B cell (primary cell): ENCODE results near the gene A1CF. TPM values are rescaled to one million over a fixed set of nuclear protein-coding genes. Genes with fewer than 3 reads are reported as not detected.

ENCODE experiments used
- ATAC-seq: fragments of 200-7000 bp; cut with Tn5 transposase; one replicate; pipeline ENCODE4 v1.10.0; 2021; ENCODE audit warnings: low read depth, mild to moderate bottlenecking, moderate number of reproducible peaks, moderate library complexity
- CTCF ChIA-PET: fragments of 350-600 bp; sonication (Branson Sonifier 250); formaldehyde crosslinking; loops from one replicate; lab custom pipeline; 2021; ENCODE audit warnings: antibody characterized with exemption, inconsistent platforms; lab: Charles Lee
- POLR2A ChIA-PET: fragments of 350-600 bp; sonication (Branson Sonifier 250); formaldehyde crosslinking; loops from one replicate; lab custom pipeline; 2021; ENCODE audit warnings: antibody characterized with exemption; lab: Charles Lee
- DNase-seq: peaks from one replicate; pipeline ENCODE4 v3.0.0; 2013
- H2AFZ ChIP-seq: 2 replicates; pipeline ENCODE4 v1.6.1; 2012; ENCODE audit warnings: mild to moderate bottlenecking, low read depth, low read length; ENCODE audit not compliant: insufficient read depth, poor library complexity, severe bottlenecking
- H3K27ac ChIP-seq, 2 donors: 1 replicate in 1 of 2; 2 replicates in 1 of 2; pipeline ENCODE4 v1.5.1; 2012 to 2013; ENCODE audit warnings: low read length in 2 of 2, mild to moderate bottlenecking in 2 of 2, moderate library complexity in 1 of 2
- H3K27me3 ChIP-seq, 4 experiments: fragments of 200-600 bp in 1 of 4; sonication (generic) in 1 of 4; replicated peaks in 1 of 4; 1 replicate in 2 of 4; 2 replicates in 2 of 4; pipeline versions ENCODE4 v1.6.1 to v1.7.0; 2013 to 2016; ENCODE audit warnings: low read length in 3 of 4, mild to moderate bottlenecking in 2 of 4, mixed read lengths in 1 of 4, moderate library complexity in 1 of 4; ENCODE audit not compliant: insufficient read depth in 4 of 4, control insufficient read depth in 3 of 4; ENCODE audit errors: control extremely low read depth in 1 of 4
- H3K36me3 ChIP-seq, 2 experiments: replicated peaks in 1 of 2; 1 replicate in 1 of 2; 2 replicates in 1 of 2; pipeline versions ENCODE4 v1.6.1 to v1.7.1; 2013; ENCODE audit warnings: low read length in 1 of 2; ENCODE audit not compliant: insufficient read depth in 2 of 2, control insufficient read depth in 1 of 2; ENCODE audit errors: control extremely low read depth in 1 of 2, extremely low read depth in 1 of 2
- H3K4me1 ChIP-seq, 2 donors: fragments of 200-600 bp in 1 of 2; sonication (generic) in 1 of 2; 1 replicate in 1 of 2; 2 replicates in 1 of 2; pipeline versions ENCODE4 v1.5.1 to v1.6.1; 2013 to 2017; ENCODE audit warnings: low read length in 2 of 2; ENCODE audit not compliant: control insufficient read depth in 2 of 2, insufficient read depth in 2 of 2
- H3K4me2 ChIP-seq: replicated peaks from 2 replicates; pipeline ENCODE3; 2012; ENCODE audit warnings: mild to moderate bottlenecking, low read depth, low read length; ENCODE audit not compliant: poor library complexity, severe bottlenecking
- H3K4me3 ChIP-seq, 5 experiments: fragments of 200-600 bp in 1 of 5; sonication (generic) in 1 of 5; 1 replicate in 3 of 5; 2 replicates in 2 of 5; pipeline versions ENCODE4 v1.5.1 to v1.7.0; 2011 to 2016; ENCODE audit warnings: low read length in 4 of 5, mild to moderate bottlenecking in 4 of 5, low read depth in 2 of 5, control low read depth in 1 of 5, moderate library complexity in 1 of 5; ENCODE audit not compliant: insufficient read depth in 1 of 5; ENCODE audit errors: control extremely low read depth in 1 of 5, extremely low read depth in 1 of 5
- H3K79me2 ChIP-seq: fragments of 200-600 bp; sonication (generic); one replicate; pipeline ENCODE4 v1.6.0; 2016; ENCODE audit warnings: low read length; ENCODE audit not compliant: control insufficient read depth, insufficient read depth
- H3K9ac ChIP-seq: fragments of 200-600 bp; sonication (generic); 2 replicates; pipeline ENCODE4 v1.6.1; 2017; ENCODE audit warnings: mild to moderate bottlenecking, low read length, moderate library complexity
- H3K9me3 ChIP-seq, 3 donors: one replicate each; pipeline versions ENCODE4 v1.6.1 to v1.7.1; 2013; ENCODE audit warnings: low read length in 2 of 3; ENCODE audit not compliant: control insufficient read depth in 2 of 3, insufficient read depth in 1 of 3; ENCODE audit errors: control extremely low read depth in 1 of 3
- H4K20me1 ChIP-seq: 2 replicates; pipeline ENCODE4 v1.6.0; 2012; ENCODE audit warnings: mild to moderate bottlenecking, low read length; ENCODE audit not compliant: insufficient read depth, control insufficient read depth, poor library complexity, severe bottlenecking
- H3K27ac Mint-ChIP-seq: one replicate; pipeline ENCODE4 v1.8.0; 2021; ENCODE audit warnings: mixed read lengths
- H3K27me3 Mint-ChIP-seq: one replicate; pipeline ENCODE4 v1.8.0; 2021; ENCODE audit warnings: mixed read lengths
- H3K4me1 Mint-ChIP-seq: one replicate; pipeline ENCODE4 v1.8.0; 2021; ENCODE audit warnings: mixed read lengths
- H3K4me3 Mint-ChIP-seq: one replicate; pipeline ENCODE4 v1.8.0; 2021; ENCODE audit warnings: mixed read lengths
- H3K9me3 Mint-ChIP-seq: one replicate; pipeline ENCODE4 v1.8.0; 2022; ENCODE audit warnings: mixed read lengths; ENCODE audit not compliant: insufficient read depth
- EZH2 ChIP-seq: IDR thresholded peaks from 2 replicates; pipeline ENCODE4 v1.6.1; 2012; ENCODE audit warnings: borderline replicate concordance, low read depth, mild to moderate bottlenecking, moderate library complexity, low read length; ENCODE audit not compliant: insufficient read depth, poor library complexity, severe bottlenecking
- WGBS: methylation state at CpG from one replicate; pipeline ENCODE4 v1.1.5; 2013; ENCODE audit warnings: missing lambda C conversion rate; ENCODE audit not compliant: insufficient coverage; 5-methylcytosine and 5-hydroxymethylcytosine counted together
- intact Hi-C: fragments of 100-400 bp; cut with micrococcal nuclease; formaldehyde crosslinking; loops from one replicate; pipeline ENCODE4 v1.10.0; 2022
- polyA plus RNA-seq: library from polyadenylated mRNA; depleted of rRNA; stranded (reverse); fragments of >200 nt; gene quantifications from 2 replicates; pipeline ENCODE4 v1.2.3, GENCODE V29; 2012
- total RNA-seq, 2 donors: library from RNA; stranded (reverse); fragments of 120-200 nt in 1 of 2; gene quantifications; 1 replicate in 1 of 2; 2 replicates in 1 of 2; pipeline versions ENCODE4 v1.2.3 to v1.2.4, GENCODE V29; 2013 to 2022
- TF ChIP-seq, protein P1 (sequence below): fragments of 200-600 bp; IDR thresholded peaks from one replicate; pipeline ENCODE4 v1.8.0; 2022; ENCODE audit warnings: antibody characterized with exemption, mild to moderate bottlenecking

A1CF gene
- total and polyA plus RNA-seq, 2 donors (not counting 1 experiment from before 2014, with no cell fraction given) = not detected

DNA sequence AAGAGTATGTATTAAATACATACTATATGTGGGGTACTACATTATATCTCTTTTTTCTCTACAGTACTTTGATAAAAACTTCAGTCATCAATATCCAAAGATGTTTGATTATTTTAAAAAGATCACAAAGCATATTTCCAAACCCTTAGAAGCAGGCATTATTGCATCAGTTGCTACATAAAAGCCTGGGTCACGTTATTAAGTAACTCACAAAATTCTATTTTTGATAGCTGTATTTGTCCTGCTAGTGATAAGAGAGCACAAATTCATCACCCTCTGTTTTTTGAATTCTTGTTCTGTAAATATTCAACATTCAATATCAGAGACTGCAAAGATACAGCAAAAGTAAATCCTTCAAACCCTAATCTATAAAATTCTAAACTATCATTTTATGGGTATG lies 30.0 kb downstream of the A1CF start:
- no CpG with 5 or more reads among the region's 1 CpG for WGBS
- Histone ChIP-seq H3K27ac (no peak overlapping the region), H3K4me3 (no peak overlapping the region), H3K9ac (no peak overlapping the region), H3K4me2 (no peak overlapping the region), H4K20me1 (no peaks in the 10 kb centered on the region), H3K4me1 (no peaks in the 10 kb centered on the region), H3K79me2 (no peaks in the 10 kb centered on the region), H3K36me3 (no peaks in the 10 kb centered on the region), H3K9me3 (no peaks in the 10 kb centered on the region), H2AFZ (no peak overlapping the region), H3K27me3 (no peaks in the 10 kb centered on the region)
- intact Hi-C loops = no loop called here
- TF ChIP-seq, protein P1, sequence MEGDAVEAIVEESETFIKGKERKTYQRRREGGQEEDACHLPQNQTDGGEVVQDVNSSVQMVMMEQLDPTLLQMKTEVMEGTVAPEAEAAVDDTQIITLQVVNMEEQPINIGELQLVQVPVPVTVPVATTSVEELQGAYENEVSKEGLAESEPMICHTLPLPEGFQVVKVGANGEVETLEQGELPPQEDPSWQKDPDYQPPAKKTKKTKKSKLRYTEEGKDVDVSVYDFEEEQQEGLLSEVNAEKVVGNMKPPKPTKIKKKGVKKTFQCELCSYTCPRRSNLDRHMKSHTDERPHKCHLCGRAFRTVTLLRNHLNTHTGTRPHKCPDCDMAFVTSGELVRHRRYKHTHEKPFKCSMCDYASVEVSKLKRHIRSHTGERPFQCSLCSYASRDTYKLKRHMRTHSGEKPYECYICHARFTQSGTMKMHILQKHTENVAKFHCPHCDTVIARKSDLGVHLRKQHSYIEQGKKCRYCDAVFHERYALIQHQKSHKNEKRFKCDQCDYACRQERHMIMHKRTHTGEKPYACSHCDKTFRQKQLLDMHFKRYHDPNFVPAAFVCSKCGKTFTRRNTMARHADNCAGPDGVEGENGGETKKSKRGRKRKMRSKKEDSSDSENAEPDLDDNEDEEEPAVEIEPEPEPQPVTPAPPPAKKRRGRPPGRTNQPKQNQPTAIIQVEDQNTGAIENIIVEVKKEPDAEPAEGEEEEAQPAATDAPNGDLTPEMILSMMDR = no peak
- TF ChIP-seq EZH2 = no peak
- Mint-ChIP-seq H3K4me1 (no peaks in the 10 kb centered on the region), H3K9me3 (no peaks in the 10 kb centered on the region), H3K27me3 (peaks cover 20% of the 10 kb centered on the region), H3K27ac (no peak overlapping the region), H3K4me3 (no peak overlapping the region)
- ChIA-PET CTCF (no interaction called here), POLR2A (no interaction called here)
- DNase-seq = no peak
- ATAC-seq = no peak

DNA sequence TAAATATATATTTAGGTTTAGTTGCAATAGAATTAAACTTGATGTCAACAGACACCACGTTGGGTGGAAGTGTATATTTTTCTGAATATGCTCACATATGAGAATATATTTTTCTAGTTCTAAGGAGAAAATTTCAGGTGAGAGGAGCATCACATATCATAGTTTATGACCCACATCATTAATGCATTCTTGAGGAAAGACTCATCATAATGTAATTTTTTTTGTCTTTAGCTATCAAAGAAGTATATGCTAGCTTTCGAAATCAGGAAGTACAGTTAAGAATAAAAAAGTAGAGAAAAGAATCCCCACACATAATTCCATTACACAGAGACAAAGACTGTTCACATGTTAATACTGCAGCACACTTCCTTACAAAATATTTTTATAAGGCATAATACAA lies 30.4 kb downstream of the A1CF start:
- no peak overlapping the region for H3K4me3 Mint-ChIP-seq
- TF ChIP-seq, protein P1 = no peak
- TF ChIP-seq EZH2 = no peak
- no peaks in the 10 kb centered on the region for H3K27me3 ChIP-seq
- H3K4me2 ChIP-seq = no peak overlapping the region
- intact Hi-C loops = no loop called here
- H3K79me2 ChIP-seq = no peaks in the 10 kb centered on the region
- no peak overlapping the region for H3K9ac ChIP-seq
- WGBS = no CpG with 5 or more reads among the region's 2 CpGs
- H3K27me3 Mint-ChIP-seq = peaks cover 20% of the 10 kb centered on the region
- no peaks in the 10 kb centered on the region for H3K36me3 ChIP-seq
- no peak overlapping the region for H3K27ac Mint-ChIP-seq
- no peaks in the 10 kb centered on the region for H3K9me3 ChIP-seq
- no peak overlapping the region for H2AFZ ChIP-seq
- no peaks in the 10 kb centered on the region for H3K4me1 ChIP-seq
- H4K20me1 ChIP-seq = no peaks in the 10 kb centered on the region
- no peak for DNase-seq
- no peak overlapping the region for H3K4me3 ChIP-seq
- H3K4me1 Mint-ChIP-seq = no peaks in the 10 kb centered on the region
- CTCF ChIA-PET = no interaction called here
- ATAC-seq = no peak
- POLR2A ChIA-PET = no interaction called here
- no peak overlapping the region for H3K27ac ChIP-seq
- no peaks in the 10 kb centered on the region for H3K9me3 Mint-ChIP-seq
